ENCODE measurements around the gene TNS3.

DNA sequence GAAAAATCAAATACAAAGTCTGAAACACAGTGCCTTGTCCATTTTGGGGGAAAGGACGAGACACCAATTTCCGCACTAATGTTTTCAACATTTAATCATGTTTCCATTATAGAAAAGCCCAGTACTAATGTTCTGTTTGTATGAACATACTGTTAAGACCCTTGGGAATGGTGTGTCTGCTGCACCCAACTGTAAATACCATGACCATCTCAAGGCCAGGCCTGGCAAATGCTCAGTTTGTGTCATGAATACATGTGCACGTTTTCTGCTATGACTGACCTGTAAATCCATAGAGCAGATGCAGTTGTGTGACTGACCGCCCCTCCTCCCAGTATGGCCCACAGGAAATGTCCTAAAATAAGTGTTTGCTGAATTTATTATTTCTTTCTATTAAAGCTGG, 270.0 kb downstream of the TNS3 start:
- TF ChIP-seq EZH2 (IDR thresholded peaks at IDR 0.05; ENCODE audit: borderline replicate concordance, insufficient read depth, low read depth, low read length, poor library complexity, severe bottlenecking): no peak
- TF ChIP-seq, protein P1, sequence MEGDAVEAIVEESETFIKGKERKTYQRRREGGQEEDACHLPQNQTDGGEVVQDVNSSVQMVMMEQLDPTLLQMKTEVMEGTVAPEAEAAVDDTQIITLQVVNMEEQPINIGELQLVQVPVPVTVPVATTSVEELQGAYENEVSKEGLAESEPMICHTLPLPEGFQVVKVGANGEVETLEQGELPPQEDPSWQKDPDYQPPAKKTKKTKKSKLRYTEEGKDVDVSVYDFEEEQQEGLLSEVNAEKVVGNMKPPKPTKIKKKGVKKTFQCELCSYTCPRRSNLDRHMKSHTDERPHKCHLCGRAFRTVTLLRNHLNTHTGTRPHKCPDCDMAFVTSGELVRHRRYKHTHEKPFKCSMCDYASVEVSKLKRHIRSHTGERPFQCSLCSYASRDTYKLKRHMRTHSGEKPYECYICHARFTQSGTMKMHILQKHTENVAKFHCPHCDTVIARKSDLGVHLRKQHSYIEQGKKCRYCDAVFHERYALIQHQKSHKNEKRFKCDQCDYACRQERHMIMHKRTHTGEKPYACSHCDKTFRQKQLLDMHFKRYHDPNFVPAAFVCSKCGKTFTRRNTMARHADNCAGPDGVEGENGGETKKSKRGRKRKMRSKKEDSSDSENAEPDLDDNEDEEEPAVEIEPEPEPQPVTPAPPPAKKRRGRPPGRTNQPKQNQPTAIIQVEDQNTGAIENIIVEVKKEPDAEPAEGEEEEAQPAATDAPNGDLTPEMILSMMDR (IDR thresholded peaks at IDR 0.05): no peak

Data from B cell (primary cell).